ENCODE data around the gene TECPR1.

GRCh38 chr7:98231493-98232262, 20.4 kb downstream of the TECPR1 start:
- TF ChIP-seq POLR2A (IDR thresholded peaks at IDR 0.05) (no peak), CTCF (IDR thresholded peaks at IDR 0.05) (no peak)
